Activated T-cell treated with anti-CD3 and anti-CD28 coated beads, Interleukin-2, amount 50 U/mL, for 48 hours (primary cell): Measurements from ENCODE around the gene NDUFC1.

Experiments
- DNase-seq, 2 experiments: peaks; one replicate each; pipeline ENCODE4 v3.0.0-alpha.2; 2020

Gene NDUFC1

DNA sequence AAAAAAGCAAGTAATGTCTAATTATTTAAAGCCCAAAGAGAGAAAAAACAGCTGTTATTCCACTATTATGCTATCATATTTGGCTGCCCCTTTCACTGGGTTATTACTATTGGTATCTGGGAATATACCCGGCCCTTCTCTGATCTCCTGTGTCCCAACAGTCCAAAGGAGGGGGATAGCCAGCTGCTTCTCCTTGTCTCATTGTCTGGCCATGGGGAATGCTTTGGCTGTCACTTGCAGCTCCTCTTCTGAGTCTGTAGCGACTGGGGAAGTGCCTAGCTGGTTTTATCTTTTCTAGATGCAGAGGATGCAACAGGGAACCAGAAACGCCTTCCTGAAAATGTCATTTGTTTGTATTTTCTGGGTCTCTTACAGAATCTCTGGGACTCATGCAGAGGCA is 56.1 kb downstream of the NDUFC1 start:
- DNase-seq, result no peak

- no peak for DNase-seq
Measured at GRCh38 chr4:139245590-139245989, 56.7 kb downstream of the NDUFC1 start.

- DNase-seq, result no peak
Measured at GRCh38 chr4:139243448-139244365, 58.6 kb downstream of the NDUFC1 start.

DNA sequence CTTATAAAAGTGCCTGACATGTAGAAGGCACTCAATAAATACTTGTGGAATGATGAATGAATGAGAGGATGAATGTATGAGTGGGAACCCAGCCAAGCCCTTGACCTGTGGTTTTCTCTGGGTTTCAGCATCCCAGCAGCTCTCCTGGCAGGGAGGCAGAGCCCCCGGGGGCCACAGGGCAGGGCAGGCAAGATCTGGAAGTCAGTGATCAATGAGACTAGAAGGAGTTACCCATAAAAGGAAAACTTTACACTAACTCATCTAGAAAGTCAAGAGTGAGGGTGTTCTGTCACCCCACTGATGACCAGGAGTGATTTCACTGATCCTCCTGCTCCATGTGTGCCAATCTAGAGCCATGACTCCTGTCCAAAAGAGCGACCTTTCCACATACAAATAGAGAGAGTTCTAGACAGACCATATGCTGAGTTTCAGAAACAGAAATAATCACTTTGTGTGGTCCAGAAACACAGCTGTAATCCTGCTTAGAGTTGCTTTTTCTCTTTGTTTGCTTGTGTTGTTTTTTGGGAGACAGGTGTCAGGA is 59.7 kb downstream of the NDUFC1 start:
- DNase-seq, result no peak

DNA sequence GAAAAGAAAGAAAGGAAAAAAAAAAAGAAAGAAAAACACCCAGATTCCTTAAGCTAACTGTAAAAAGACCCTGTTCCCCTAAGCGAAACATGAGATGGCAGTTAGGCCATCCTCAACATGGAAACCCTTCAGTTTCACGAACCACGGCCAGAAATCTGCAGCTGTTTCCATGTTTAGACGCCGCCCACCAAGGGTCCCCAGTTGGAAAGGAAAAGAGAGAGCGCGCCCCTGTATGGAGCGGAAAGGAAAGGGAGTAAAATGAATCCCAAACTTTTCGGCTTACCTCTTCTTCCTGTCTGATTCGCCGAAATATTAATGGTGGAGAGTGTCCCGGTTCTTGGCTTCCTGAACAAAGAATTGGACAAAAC is 60.5 kb downstream of the NDUFC1 start:
- no peak for DNase-seq

DNA sequence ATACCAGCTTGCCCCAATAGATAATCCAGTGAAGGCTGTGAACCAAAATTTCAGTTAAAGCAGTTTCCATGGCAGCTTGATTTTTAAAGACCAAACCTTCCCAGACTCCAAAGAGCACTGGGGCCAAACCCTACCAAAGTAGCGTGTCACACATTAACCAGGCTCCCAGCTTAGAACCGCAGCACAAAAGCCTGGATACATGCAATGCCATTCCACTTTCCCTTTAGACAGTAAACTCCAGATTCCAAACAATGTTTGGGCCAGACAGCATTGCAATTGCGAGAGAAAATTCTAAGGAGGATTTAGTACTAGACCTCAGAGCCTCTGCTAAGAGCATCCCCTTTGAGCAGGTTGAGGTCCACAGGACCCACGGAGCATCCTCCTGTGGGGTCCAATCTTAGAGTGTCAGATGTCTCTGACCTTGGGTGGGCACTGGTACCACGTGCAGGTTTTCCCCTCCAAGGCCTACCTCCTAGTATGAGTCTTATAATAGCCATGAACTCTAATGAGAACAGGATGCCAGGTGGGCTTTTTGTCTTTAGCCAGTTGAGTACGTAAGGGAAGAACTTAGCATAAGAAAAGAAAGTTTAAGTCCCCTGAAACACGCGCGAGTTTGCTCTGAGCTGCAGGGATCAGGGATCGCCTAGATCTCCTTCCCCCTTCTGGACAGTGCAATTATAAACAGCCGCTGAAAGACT is 61.0 kb downstream of the NDUFC1 start:
- DNase-seq, result no peak
